HCT116 (cell line): Measurements from ENCODE around the gene IRS4. TPM values are rescaled to one million over a fixed set of nuclear protein-coding genes. Genes with fewer than 3 reads are reported as not detected.

ENCODE experiments used
- ATAC-seq: fragments of 200-7000 bp; cut with Tn5 transposase; 2 replicates; pipeline ENCODE4 v1.9.1; 2020; ENCODE audit warnings: mild to moderate bottlenecking, moderate library complexity
- BruUV-seq: library from RNA; stranded (reverse); fragments of 400-500 nt; replicated peaks from 2 replicates; lab custom pipeline; 2021; lab: Mats Ljungman, UMichigan
- CTCF ChIA-PET: fragments of 300-600 bp; sonication (Branson Sonifier 250); formaldehyde crosslinking; loops from one replicate; lab custom pipeline; 2021; ENCODE audit warnings: antibody characterized with exemption; lab: Charles Lee
- POLR2A ChIA-PET: fragments of 300-600, 350-600 bp; sonication (Branson Sonifier 250); formaldehyde crosslinking; loops from one replicate; lab custom pipeline; 2021; ENCODE audit warnings: antibody characterized with exemption; lab: Charles Lee
- RAD21 ChIA-PET, 2 experiments: fragments of 300-600 bp; sonication (Branson Sonifier 250); formaldehyde crosslinking; loops; one replicate each; lab custom pipeline; 2023; ENCODE audit warnings: low total read pairs in 2 of 2; ENCODE audit not compliant: uncharacterized antibody in 2 of 2, unreplicated experiment in 2 of 2, low non-redundant PET in 1 of 2; lab: Charles Lee
- DNase-seq: peaks from one replicate; pipeline ENCODE4 v3.0.0-alpha.2; 2010; ENCODE audit warnings: low read depth, low spot score
- H2AFZ ChIP-seq: fragments of 200-600 bp; shearing (Covaris generic), sonication (generic); 2 replicates; pipeline ENCODE4 v1.6.1; 2017; ENCODE audit warnings: low read depth, mixed run types, mixed read lengths, antibody characterized with exemption, low read length; ENCODE audit not compliant: poor library complexity, severe bottlenecking
- H3K27ac ChIP-seq: 2 replicates; pipeline ENCODE4 v1.5.1; 2012; ENCODE audit warnings: low read depth, low read length
- H3K27me3 ChIP-seq: fragments of 200-600 bp; sonication (generic); 2 replicates; pipeline ENCODE4 v1.6.1; 2016; ENCODE audit warnings: mixed run types, low read length, mixed read lengths; ENCODE audit not compliant: insufficient read depth
- H3K36me3 ChIP-seq, 2 experiments: fragments of 200-500 bp in 1 of 2; fragments of 200-600 bp in 1 of 2; sonication (Bioruptor generic) in 1 of 2; sonication (generic) in 1 of 2; 2 replicates each; pipeline versions ENCODE4 v1.5.1 to v1.6.1; 2014 to 2016; ENCODE audit warnings: low read length in 2 of 2, inconsistent platforms in 1 of 2, mixed read lengths in 1 of 2, mixed run types in 1 of 2; ENCODE audit not compliant: insufficient read depth in 2 of 2, control insufficient read depth in 1 of 2
- H3K4me1 ChIP-seq, 2 experiments: fragments of 200-600 bp in 1 of 2; sonication (generic) in 1 of 2; 2 replicates each; pipeline versions ENCODE4 v1.5.1 to v1.6.1; 2012 to 2017; ENCODE audit warnings: low read length in 2 of 2, inconsistent platforms in 1 of 2, mild to moderate bottlenecking in 1 of 2, mixed read lengths in 1 of 2, mixed run types in 1 of 2, moderate library complexity in 1 of 2; ENCODE audit not compliant: insufficient read depth in 2 of 2, control insufficient read depth in 1 of 2
- H3K4me2 ChIP-seq: fragments of 200-600 bp; sonication (generic); 2 replicates; pipeline ENCODE4 v1.6.1; 2017; ENCODE audit warnings: mixed run types, low read length, mixed read lengths
- H3K4me3 ChIP-seq, 2 experiments: fragments of 200-600 bp in 1 of 2; sonication (generic) in 1 of 2; replicated peaks in 1 of 2; 2 replicates each; pipeline ENCODE4 v1.5.1; 2011 to 2016; ENCODE audit warnings: low read length in 2 of 2, control low read depth in 1 of 2, low read depth in 1 of 2, mild to moderate bottlenecking in 1 of 2, mixed read lengths in 1 of 2, mixed run types in 1 of 2
- H3K79me2 ChIP-seq: fragments of 200-600 bp; sonication (generic); 2 replicates; pipeline ENCODE4 v1.6.1; 2017; ENCODE audit warnings: mild to moderate bottlenecking, mixed run types, low read length, moderate library complexity, mixed read lengths; ENCODE audit not compliant: insufficient read depth
- H3K9ac ChIP-seq: fragments of 200-600 bp; sonication (generic); 2 replicates; pipeline ENCODE4 v1.6.1; 2016; ENCODE audit warnings: low read length, mixed read lengths
- H3K9me2 ChIP-seq: fragments of 200-600 bp; sonication (generic), shearing (Covaris generic); 2 replicates; pipeline ENCODE4 v1.6.1; 2017; ENCODE audit warnings: mixed run types, mild to moderate bottlenecking, moderate library complexity; ENCODE audit not compliant: insufficient read depth
- H3K9me3 ChIP-seq, 2 experiments: fragments of 200-500 bp in 1 of 2; fragments of 200-600 bp in 1 of 2; sonication (Bioruptor generic) in 1 of 2; sonication (generic) in 1 of 2; 2 replicates each; pipeline ENCODE4 v1.6.1; 2014 to 2017; ENCODE audit warnings: low read length in 2 of 2, mixed read lengths in 2 of 2, inconsistent platforms in 1 of 2, low read depth in 1 of 2, mild to moderate bottlenecking in 1 of 2, mixed run types in 1 of 2, moderate library complexity in 1 of 2; ENCODE audit not compliant: control insufficient read depth in 1 of 2, insufficient read depth in 1 of 2
- H4K20me1 ChIP-seq: fragments of 200-600 bp; sonication (generic), shearing (Covaris generic); 2 replicates; pipeline ENCODE4 v1.6.1; 2017; ENCODE audit warnings: mixed run types, mild to moderate bottlenecking, moderate library complexity; ENCODE audit not compliant: insufficient read depth
- CBX3 ChIP-seq: IDR thresholded peaks from 2 replicates; pipeline ENCODE4 v1.6.1; 2012; ENCODE audit warnings: low read depth
- CEBPB ChIP-seq: IDR thresholded peaks from 2 replicates; pipeline ENCODE4 v1.6.1; 2012; ENCODE audit warnings: low read depth
- ELF1 ChIP-seq: IDR thresholded peaks from 2 replicates; pipeline ENCODE4 v1.6.1; 2012; ENCODE audit warnings: low read depth, borderline replicate concordance
- EZH2 ChIP-seq: fragments of 200-600 bp; sonication (generic); IDR thresholded peaks from 2 replicates; pipeline ENCODE4 v1.6.1; 2017; ENCODE audit warnings: antibody characterized with exemption, mixed run types
- FOSL1 ChIP-seq: IDR thresholded peaks from 2 replicates; pipeline ENCODE4 v1.6.1; 2012; ENCODE audit warnings: low read depth
- JUND ChIP-seq: IDR thresholded peaks from 2 replicates; pipeline ENCODE4 v1.6.1; 2012
- RAD21 ChIP-seq: IDR thresholded peaks from 2 replicates; pipeline ENCODE4 v1.6.1; 2012; ENCODE audit warnings: low read depth, mild to moderate bottlenecking
- SIN3A ChIP-seq: IDR thresholded peaks from 2 replicates; pipeline ENCODE4 v1.6.1; 2012; ENCODE audit warnings: low read depth
- TCF7L2 ChIP-seq: IDR thresholded peaks from 2 replicates; pipeline ENCODE4 v1.7.0; 2011; ENCODE audit warnings: borderline replicate concordance, inconsistent platforms; ENCODE audit not compliant: insufficient read depth, insufficient read length; ENCODE audit errors: extremely low read depth
- YY1 ChIP-seq: IDR thresholded peaks from 2 replicates; pipeline ENCODE4 v1.6.1; 2011; ENCODE audit warnings: low read length, low read depth, moderate library complexity, mild to moderate bottlenecking; ENCODE audit not compliant: insufficient replicate concordance; ENCODE audit errors: extremely low read depth
- ZFX ChIP-seq: fragments of 450-650 bp; IDR thresholded peaks from 2 replicates; pipeline ENCODE4 v1.6.1; 2017
- ZNF274 ChIP-seq: fragments of 200-500 bp; sonication (Bioruptor generic); IDR thresholded peaks from 2 replicates; pipeline ENCODE4 v1.6.1; 2014; ENCODE audit warnings: mild to moderate bottlenecking, low read depth, low read length, inconsistent platforms
- intact Hi-C: fragments of 100-400 bp; cut with micrococcal nuclease; formaldehyde crosslinking; loops from 2 replicates; pipeline ENCODE4 v1.10.0; 2022
- total RNA-seq: library from RNA; stranded (reverse); gene quantifications from one replicate; pipeline ENCODE4 v1.2.1, GENCODE V29; 2021; ENCODE audit not compliant: unreplicated experiment
- TF ChIP-seq, protein P1 (sequence below): IDR thresholded peaks from 2 replicates; pipeline ENCODE4 v1.6.1; 2011; ENCODE audit warnings: mild to moderate bottlenecking, low read length, moderate library complexity; ENCODE audit not compliant: insufficient replicate concordance; ENCODE audit errors: extremely low read depth
- TF ChIP-seq, protein P2 (sequence below), 3 experiments: fragments of 200-600 bp in 1 of 3; sonication (generic) in 1 of 3; IDR thresholded peaks in 2 of 3; conservative IDR thresholded peaks in 1 of 3; 2 replicates each; pipeline ENCODE4 v1.5.1; 2012 to 2017; ENCODE audit warnings: low read depth in 2 of 3, low read length in 2 of 3, antibody characterized with exemption in 1 of 3, borderline replicate concordance in 1 of 3, control low read depth in 1 of 3, mild to moderate bottlenecking in 1 of 3, mixed read lengths in 1 of 3, mixed run types in 1 of 3, moderate library complexity in 1 of 3; ENCODE audit not compliant: insufficient read depth in 1 of 3

The IRS4 gene
- total RNA-seq, 1 experiment from 2014 or later = not detected

DNA sequence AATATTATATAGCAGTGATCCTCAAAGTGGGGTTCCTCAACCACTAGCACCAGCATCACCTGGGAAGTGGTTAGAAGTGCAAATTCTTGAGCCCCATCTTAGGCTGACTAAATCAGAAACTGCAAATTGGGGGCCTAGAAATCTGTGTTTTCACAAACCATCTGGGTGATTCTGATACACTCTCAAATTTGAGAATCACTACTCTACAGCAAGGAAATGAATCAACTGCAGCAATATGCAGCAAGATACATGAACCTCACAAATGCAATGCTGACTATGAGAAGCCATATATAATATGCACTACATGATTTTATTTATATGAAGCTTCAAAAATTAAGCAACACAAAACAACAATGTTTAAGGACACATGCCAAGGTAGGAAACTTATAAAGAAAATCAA is 36.2 kb upstream of the IRS4 start:
- no peak overlapping the region for H3K27ac ChIP-seq
- H3K4me1 ChIP-seq = no peaks in the 10 kb centered on the region
- no peaks in the 10 kb centered on the region for H3K9me3 ChIP-seq
- DNase-seq = no peak
- no peak overlapping the region for H3K4me3 ChIP-seq
- H3K9me2 ChIP-seq = no peaks in the 10 kb centered on the region
- RAD21 ChIA-PET = no interaction called here
- BruUV-seq = no TSS peak
- H4K20me1 ChIP-seq = no peaks in the 10 kb centered on the region
- ATAC-seq = no peak
- POLR2A ChIA-PET = no interaction called here
- CTCF ChIA-PET = no interaction called here
- no peak overlapping the region for H3K9ac ChIP-seq
- intact Hi-C loops = no loop called here
- TF ChIP-seq TCF7L2 = no peak
- TF ChIP-seq, protein P1, sequence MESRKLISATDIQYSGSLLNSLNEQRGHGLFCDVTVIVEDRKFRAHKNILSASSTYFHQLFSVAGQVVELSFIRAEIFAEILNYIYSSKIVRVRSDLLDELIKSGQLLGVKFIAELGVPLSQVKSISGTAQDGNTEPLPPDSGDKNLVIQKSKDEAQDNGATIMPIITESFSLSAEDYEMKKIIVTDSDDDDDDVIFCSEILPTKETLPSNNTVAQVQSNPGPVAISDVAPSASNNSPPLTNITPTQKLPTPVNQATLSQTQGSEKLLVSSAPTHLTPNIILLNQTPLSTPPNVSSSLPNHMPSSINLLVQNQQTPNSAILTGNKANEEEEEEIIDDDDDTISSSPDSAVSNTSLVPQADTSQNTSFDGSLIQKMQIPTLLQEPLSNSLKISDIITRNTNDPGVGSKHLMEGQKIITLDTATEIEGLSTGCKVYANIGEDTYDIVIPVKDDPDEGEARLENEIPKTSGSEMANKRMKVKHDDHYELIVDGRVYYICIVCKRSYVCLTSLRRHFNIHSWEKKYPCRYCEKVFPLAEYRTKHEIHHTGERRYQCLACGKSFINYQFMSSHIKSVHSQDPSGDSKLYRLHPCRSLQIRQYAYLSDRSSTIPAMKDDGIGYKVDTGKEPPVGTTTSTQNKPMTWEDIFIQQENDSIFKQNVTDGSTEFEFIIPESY = no peak
- TF ChIP-seq, protein P2, sequence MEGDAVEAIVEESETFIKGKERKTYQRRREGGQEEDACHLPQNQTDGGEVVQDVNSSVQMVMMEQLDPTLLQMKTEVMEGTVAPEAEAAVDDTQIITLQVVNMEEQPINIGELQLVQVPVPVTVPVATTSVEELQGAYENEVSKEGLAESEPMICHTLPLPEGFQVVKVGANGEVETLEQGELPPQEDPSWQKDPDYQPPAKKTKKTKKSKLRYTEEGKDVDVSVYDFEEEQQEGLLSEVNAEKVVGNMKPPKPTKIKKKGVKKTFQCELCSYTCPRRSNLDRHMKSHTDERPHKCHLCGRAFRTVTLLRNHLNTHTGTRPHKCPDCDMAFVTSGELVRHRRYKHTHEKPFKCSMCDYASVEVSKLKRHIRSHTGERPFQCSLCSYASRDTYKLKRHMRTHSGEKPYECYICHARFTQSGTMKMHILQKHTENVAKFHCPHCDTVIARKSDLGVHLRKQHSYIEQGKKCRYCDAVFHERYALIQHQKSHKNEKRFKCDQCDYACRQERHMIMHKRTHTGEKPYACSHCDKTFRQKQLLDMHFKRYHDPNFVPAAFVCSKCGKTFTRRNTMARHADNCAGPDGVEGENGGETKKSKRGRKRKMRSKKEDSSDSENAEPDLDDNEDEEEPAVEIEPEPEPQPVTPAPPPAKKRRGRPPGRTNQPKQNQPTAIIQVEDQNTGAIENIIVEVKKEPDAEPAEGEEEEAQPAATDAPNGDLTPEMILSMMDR (IDR thresholded peaks at IDR 0.05 in 2 of 3, conservative IDR thresholded peaks at IDR 0.05 in 1 of 3; ENCODE audit: borderline replicate concordance in 1 of 3, insufficient read depth in 1 of 3, low read depth in 2 of 3, low read length in 2 of 3) = no peak
- TF ChIP-seq JUND = no peak
- TF ChIP-seq CEBPB = no peak
- no peak for TF ChIP-seq EZH2
- no peak for TF ChIP-seq RAD21
- TF ChIP-seq SIN3A = no peak
- no peak for TF ChIP-seq ELF1
- no peak for TF ChIP-seq CBX3
- TF ChIP-seq FOSL1 = no peak
- TF ChIP-seq YY1 = no peak
- no peak for TF ChIP-seq ZNF274
- no peak for TF ChIP-seq ZFX
- H3K27me3 ChIP-seq = no peaks in the 10 kb centered on the region
- no peak overlapping the region for H2AFZ ChIP-seq
- no peaks in the 10 kb centered on the region; a peak in 1 of 4 replicates for H3K36me3 ChIP-seq
- H3K79me2 ChIP-seq = no peaks in the 10 kb centered on the region
- H3K4me2 ChIP-seq = no peak overlapping the region
